ENCODE data around the gene NFIL3.
"Not testable (repeated sequence)": the region's sequence is repeated elsewhere in the genome, so short reads cannot be mapped to it uniquely, and the experiment has no call there.

NFIL3 gene

DNA sequence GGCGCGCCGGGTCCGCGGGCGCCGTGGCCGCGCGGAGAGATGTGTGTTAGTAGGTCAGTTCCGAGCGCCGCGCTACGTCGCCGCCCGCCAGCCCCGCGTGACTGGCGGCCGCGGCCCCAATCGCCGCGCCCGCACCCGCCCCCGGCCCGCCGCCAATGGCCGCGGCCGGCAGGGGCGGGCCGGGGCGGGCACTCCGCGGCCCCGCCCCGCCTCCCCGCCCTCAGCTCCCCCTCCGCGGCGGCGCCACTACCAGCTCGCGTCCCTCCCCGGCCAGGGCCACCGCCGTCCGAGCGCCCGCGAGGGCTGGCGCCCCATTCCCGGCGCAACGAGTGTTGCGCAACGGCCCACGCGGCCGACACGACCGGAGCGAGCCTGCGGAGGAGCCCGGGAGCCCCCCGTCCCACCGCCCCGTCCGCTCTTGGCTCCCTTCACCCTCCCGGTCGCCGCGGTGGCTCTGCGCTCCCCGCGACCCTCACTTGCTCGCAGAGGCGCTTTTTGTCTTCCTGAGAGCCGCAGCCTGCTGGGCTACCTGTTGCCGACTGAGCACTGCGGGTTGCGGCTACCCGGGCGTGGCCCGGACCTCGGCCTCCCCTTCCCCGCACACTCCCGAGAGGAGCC, at the start of gene NFIL3:
NFIL3 (minus strand) TSS at position 48 of the 618 bp plus-strand sequence. CDS start 13,098 bp downstream, outside the sequence.
- Histone ChIP-seq H3K9me3 (ENCODE audit: control insufficient read depth, low read length) (no peaks in the 10 kb centered on the region), H3K4me3 (ENCODE audit: low read depth, low read length) (peak within 1 kb of the TSS; percentile 88), H3K27me3 (ENCODE audit: control insufficient read depth, insufficient read depth, low read length) (no peaks in the 10 kb centered on the region), H3K27ac (peak within 1 kb of the TSS; percentile 72), H3K36me3 (ENCODE audit: control insufficient read depth, insufficient read depth, low read length) (no peaks in the 10 kb centered on the region), H3K9ac (no peak within 1 kb of the TSS), H3K4me2 (ENCODE audit: low read length) (peak within 1 kb of the TSS; percentile 98), H2AFZ (peak within 1 kb of the TSS; percentile 83), H3K4me1 (peaks cover 2% of the 10 kb centered on the region), H3K79me2 (no peaks in the 10 kb centered on the region)
- TF ChIP-seq, protein P1, sequence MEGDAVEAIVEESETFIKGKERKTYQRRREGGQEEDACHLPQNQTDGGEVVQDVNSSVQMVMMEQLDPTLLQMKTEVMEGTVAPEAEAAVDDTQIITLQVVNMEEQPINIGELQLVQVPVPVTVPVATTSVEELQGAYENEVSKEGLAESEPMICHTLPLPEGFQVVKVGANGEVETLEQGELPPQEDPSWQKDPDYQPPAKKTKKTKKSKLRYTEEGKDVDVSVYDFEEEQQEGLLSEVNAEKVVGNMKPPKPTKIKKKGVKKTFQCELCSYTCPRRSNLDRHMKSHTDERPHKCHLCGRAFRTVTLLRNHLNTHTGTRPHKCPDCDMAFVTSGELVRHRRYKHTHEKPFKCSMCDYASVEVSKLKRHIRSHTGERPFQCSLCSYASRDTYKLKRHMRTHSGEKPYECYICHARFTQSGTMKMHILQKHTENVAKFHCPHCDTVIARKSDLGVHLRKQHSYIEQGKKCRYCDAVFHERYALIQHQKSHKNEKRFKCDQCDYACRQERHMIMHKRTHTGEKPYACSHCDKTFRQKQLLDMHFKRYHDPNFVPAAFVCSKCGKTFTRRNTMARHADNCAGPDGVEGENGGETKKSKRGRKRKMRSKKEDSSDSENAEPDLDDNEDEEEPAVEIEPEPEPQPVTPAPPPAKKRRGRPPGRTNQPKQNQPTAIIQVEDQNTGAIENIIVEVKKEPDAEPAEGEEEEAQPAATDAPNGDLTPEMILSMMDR (IDR thresholded peaks at IDR 0.05) = no peak

- H3K79me2 ChIP-seq; H3K9me3 ChIP-seq (ENCODE audit: control insufficient read depth, low read length); H3K4me2 ChIP-seq (ENCODE audit: low read length); H3K4me1 ChIP-seq; H3K9ac ChIP-seq; H2AFZ ChIP-seq; H3K27me3 ChIP-seq (ENCODE audit: control insufficient read depth, insufficient read depth, low read length); H3K36me3 ChIP-seq (ENCODE audit: control insufficient read depth, insufficient read depth, low read length); H3K4me3 ChIP-seq (ENCODE audit: low read depth, low read length); H3K27ac ChIP-seq: not testable (repeated sequence)
Measured at GRCh38 chr9:91471524-91471923, 47.9 kb upstream of the NFIL3 start.

DNA sequence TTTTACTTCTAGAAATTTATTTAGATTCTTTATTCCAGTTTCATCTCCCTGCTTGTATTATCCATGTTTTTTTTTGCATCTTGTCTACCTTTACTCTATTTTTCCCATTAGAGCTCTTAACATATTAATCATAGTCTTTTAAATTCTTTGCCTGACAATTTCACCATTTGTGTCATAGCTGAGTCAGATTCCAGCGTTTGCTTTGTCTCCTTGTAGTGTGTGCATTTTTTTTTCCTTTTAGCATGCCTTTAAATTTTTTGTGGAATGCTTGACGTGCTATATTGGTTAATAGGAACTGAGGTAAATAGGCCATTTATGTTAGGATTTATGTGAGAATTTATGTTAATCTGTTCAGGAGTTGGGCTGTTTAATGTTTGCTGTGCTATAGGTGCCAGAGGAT, 41.8 kb upstream of the NFIL3 start:
- Histone ChIP-seq H3K79me2 (no peaks in the 10 kb centered on the region), H3K9me3 (ENCODE audit: control insufficient read depth, low read length) (no peaks in the 10 kb centered on the region), H3K9ac (no peak overlapping the region), H2AFZ (no peak overlapping the region), H3K4me3 (ENCODE audit: low read depth, low read length) (no peak overlapping the region), H3K4me2 (ENCODE audit: low read length) (no peak overlapping the region), H3K4me1 (no peaks in the 10 kb centered on the region), H3K36me3 (ENCODE audit: control insufficient read depth, insufficient read depth, low read length) (no peaks in the 10 kb centered on the region), H3K27ac (no peak overlapping the region), H3K27me3 (ENCODE audit: control insufficient read depth, insufficient read depth, low read length) (no peaks in the 10 kb centered on the region)
- TF ChIP-seq, protein P1 (IDR thresholded peaks at IDR 0.05) = no peak

- no peaks in the 10 kb centered on the region for H3K79me2 ChIP-seq
- no peaks in the 10 kb centered on the region for H3K4me1 ChIP-seq
- H3K27me3 ChIP-seq (ENCODE audit: control insufficient read depth, insufficient read depth, low read length) = no peaks in the 10 kb centered on the region
- H2AFZ ChIP-seq = no peak overlapping the region
- H3K27ac ChIP-seq = no peak overlapping the region
- H3K4me3 ChIP-seq (ENCODE audit: low read depth, low read length) = no peak overlapping the region
- TF ChIP-seq, protein P1 (IDR thresholded peaks at IDR 0.05) = no peak
- H3K9me3 ChIP-seq (ENCODE audit: control insufficient read depth, low read length) = no peaks in the 10 kb centered on the region
- no peaks in the 10 kb centered on the region for H3K36me3 ChIP-seq (ENCODE audit: control insufficient read depth, insufficient read depth, low read length)
- H3K4me2 ChIP-seq (ENCODE audit: low read length) = no peak overlapping the region
- no peak overlapping the region for H3K9ac ChIP-seq
Measured at GRCh38 chr9:91458906-91459305, 35.3 kb upstream of the NFIL3 start.

- no peak overlapping the region for H3K4me3 ChIP-seq (ENCODE audit: low read depth, low read length)
- no peak overlapping the region for H3K4me2 ChIP-seq (ENCODE audit: low read length)
- TF ChIP-seq, protein P1 (IDR thresholded peaks at IDR 0.05) = no peak
- no peaks in the 10 kb centered on the region for H3K9me3 ChIP-seq (ENCODE audit: control insufficient read depth, low read length)
- H3K36me3 ChIP-seq (ENCODE audit: control insufficient read depth, insufficient read depth, low read length) = no peaks in the 10 kb centered on the region
- H3K9ac ChIP-seq = no peak overlapping the region
- no peaks in the 10 kb centered on the region for H3K27me3 ChIP-seq (ENCODE audit: control insufficient read depth, insufficient read depth, low read length)
- H2AFZ ChIP-seq = no peak overlapping the region
- H3K79me2 ChIP-seq = no peaks in the 10 kb centered on the region
- no peak overlapping the region for H3K27ac ChIP-seq
- no peaks in the 10 kb centered on the region for H3K4me1 ChIP-seq
Measured at GRCh38 chr9:91452844-91453243, 29.2 kb upstream of the NFIL3 start.
